Memory B cell (primary cell): ENCODE results near the gene CYP3A5.
"Not testable (repeated sequence)": the region's sequence is repeated elsewhere in the genome, so short reads cannot be mapped to it uniquely, and the experiment has no call there.

Experiments used
- ATAC-seq: fragments of 150-1000 bp; cut with Tn5 transposase; 2 replicates; pipeline ENCODE4 v1.10.0; 2021; ENCODE audit warnings: low read depth, mild to moderate bottlenecking, moderate library complexity
- DNase-seq, 2 donors: peaks; one replicate each; pipeline ENCODE4 v3.0.0; 2022; ENCODE audit warnings: low spot score in 2 of 2
- H3K27ac Mint-ChIP-seq: one replicate; pipeline ENCODE4 v1.8.0; 2022; ENCODE audit warnings: mild to moderate bottlenecking, moderate library complexity, mixed read lengths
- H3K27me3 Mint-ChIP-seq: one replicate; pipeline ENCODE4 v1.8.0; 2022; ENCODE audit warnings: mixed read lengths
- H3K36me3 Mint-ChIP-seq: one replicate; pipeline ENCODE4 v1.8.0; 2022; ENCODE audit warnings: mild to moderate bottlenecking, mixed read lengths
- H3K4me1 Mint-ChIP-seq: one replicate; pipeline ENCODE4 v1.8.0; 2022; ENCODE audit warnings: mixed read lengths
- H3K4me3 Mint-ChIP-seq: one replicate; pipeline ENCODE4 v1.8.0; 2022; ENCODE audit warnings: mild to moderate bottlenecking, moderate library complexity, mixed read lengths
- H3K9me3 Mint-ChIP-seq: one replicate; pipeline ENCODE4 v1.8.0; 2022; ENCODE audit warnings: mixed read lengths

The CYP3A5 gene

DNA sequence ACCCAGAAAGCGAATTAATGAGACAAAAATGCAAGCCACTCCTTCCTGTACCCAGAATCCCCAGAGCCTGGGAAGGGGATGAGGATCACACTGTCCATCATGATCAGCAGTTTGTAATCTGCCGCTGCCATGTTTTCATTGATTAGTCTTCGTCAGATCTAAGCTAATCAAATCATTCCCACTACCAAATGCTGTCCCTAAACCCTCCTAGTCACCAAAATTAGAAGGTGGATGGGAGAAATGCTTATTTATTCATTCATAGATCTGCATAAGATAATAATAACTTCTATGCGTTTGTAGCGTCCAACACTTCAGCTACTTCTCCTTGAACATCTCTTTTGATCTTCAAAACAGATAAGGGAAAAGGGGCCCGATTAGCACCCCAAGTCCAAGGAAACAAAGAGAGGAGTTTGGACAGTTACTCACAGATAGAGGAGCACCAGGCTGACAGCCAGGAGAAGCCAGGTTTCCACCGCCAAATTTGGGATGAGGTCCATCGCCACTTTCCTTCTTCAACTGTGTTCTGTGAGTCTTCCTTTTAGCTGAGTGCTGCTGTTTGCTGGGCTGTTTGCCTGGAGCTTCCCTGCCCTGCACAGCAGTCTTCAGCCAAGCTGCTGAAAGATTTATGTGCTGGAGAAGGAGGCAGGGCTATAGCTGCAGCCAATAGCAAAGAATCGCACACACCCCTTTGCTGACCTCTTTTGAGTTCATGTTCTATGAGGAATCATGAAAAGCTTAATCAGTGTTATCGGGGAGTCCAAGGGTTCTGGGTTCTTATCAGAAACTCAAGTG is at the start of gene CYP3A5:
Gene CYP3A5, minus strand, starts transcription at position 597 of the 792 bp plus-strand sequence. Its CDS starts 100 bp downstream, at position 497.
- ATAC-seq: no peak
- Mint-ChIP-seq H3K4me1 (peaks cover 2% of the 10 kb centered on the region), H3K27me3 (peaks cover 2% of the 10 kb centered on the region), H3K4me3 (no peak within 1 kb of the TSS), H3K36me3 (peaks cover 16% of the 10 kb centered on the region), H3K27ac (no peak within 1 kb of the TSS), H3K9me3 (peaks cover 4% of the 10 kb centered on the region)
- no peak for DNase-seq

DNA sequence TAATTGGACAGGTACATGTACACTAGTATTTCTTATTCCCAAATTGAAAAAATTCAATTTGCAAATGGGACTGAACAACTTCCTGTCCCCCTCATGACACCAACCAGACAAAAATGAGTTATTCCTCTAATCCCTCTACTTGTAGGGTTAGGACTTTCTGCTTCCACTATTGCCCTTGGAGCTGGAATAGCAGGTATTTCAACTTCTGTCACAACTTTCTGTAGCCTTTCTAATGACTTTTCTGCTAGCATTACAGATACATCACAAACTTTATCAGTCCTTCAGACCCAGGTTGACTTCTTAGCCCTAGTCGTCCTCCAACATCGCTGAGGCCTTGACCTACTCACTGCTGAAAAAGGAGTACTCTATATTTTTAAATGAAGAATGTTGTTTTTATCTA is 48.8 kb upstream of the CYP3A5 start:
- DNase-seq: no peak
- no peaks in the 10 kb centered on the region for H3K4me1 Mint-ChIP-seq
- no peak overlapping the region for H3K4me3 Mint-ChIP-seq
- H3K27me3 Mint-ChIP-seq: peaks cover 7% of the 10 kb centered on the region
- no peak overlapping the region for H3K27ac Mint-ChIP-seq
- H3K9me3 Mint-ChIP-seq: no peaks in the 10 kb centered on the region
- peaks cover 5% of the 10 kb centered on the region for H3K36me3 Mint-ChIP-seq
- no peak for ATAC-seq

DNA sequence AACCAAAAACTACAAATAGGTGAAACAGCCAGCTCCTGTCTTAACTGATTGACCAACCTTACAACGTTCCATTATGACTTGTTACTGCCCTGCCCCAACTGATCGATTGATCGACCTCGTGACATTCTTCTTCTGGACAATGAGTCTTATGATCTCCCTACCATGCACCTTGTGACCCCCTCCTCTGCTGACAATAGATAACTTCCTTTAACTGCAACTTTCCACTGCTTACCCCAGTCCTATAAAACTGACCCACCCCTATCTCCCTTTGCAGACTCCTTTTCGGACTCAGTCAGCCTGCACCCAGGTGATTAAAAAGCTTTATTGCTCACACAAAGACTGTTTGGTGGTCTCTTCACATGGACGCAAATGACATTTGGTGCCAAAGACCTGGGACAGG is 43.4 kb upstream of the CYP3A5 start:
- H3K4me3 Mint-ChIP-seq, H3K36me3 Mint-ChIP-seq, H3K4me1 Mint-ChIP-seq, ATAC-seq, H3K9me3 Mint-ChIP-seq, DNase-seq, H3K27me3 Mint-ChIP-seq, H3K27ac Mint-ChIP-seq: not testable (repeated sequence)

DNA sequence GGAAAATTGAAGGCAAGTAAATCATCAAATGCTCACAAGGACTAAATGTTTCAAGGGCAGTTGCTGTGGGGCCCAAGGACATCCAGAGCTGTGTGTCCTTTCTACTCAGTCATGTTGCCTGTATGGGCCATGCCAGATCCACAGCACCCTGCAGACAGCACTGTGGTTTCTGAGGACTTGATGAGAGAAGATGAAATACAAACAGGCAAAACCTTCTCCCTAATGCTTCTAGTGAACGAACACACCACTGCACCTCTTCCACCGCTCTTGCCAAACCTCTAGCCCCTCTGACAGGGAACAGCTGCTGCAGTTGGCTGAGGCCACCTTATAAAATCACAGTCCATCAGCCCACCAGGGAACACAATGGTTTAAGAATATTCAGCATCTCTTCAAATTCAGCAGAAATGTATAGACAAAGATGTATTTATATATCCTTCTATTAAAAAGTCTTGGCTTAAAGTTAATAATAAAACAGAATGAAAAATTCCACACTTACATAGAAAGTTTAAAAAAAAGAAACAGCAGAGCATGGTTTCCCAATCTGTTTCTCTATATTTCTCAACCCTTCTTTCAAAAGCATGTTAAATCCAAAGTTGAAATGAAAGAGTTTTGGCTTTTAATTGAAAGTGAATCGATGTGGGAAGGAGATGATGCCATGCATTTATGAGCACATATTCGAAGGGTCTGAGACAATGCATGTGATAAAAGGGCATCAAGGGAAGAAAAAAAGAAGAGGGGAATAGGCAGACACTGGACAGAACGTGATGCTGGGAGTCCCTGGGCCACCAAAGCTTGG is 41.2 kb upstream of the CYP3A5 start:
- DNase-seq (no peak), ATAC-seq (no peak)
- H3K27ac Mint-ChIP-seq: no peak overlapping the region
- peaks cover 5% of the 10 kb centered on the region for H3K36me3 Mint-ChIP-seq
- no peaks in the 10 kb centered on the region for H3K4me1 Mint-ChIP-seq
- no peak overlapping the region for H3K4me3 Mint-ChIP-seq
- H3K27me3 Mint-ChIP-seq: peaks cover 9% of the 10 kb centered on the region
- H3K9me3 Mint-ChIP-seq: peaks cover 4% of the 10 kb centered on the region

DNA sequence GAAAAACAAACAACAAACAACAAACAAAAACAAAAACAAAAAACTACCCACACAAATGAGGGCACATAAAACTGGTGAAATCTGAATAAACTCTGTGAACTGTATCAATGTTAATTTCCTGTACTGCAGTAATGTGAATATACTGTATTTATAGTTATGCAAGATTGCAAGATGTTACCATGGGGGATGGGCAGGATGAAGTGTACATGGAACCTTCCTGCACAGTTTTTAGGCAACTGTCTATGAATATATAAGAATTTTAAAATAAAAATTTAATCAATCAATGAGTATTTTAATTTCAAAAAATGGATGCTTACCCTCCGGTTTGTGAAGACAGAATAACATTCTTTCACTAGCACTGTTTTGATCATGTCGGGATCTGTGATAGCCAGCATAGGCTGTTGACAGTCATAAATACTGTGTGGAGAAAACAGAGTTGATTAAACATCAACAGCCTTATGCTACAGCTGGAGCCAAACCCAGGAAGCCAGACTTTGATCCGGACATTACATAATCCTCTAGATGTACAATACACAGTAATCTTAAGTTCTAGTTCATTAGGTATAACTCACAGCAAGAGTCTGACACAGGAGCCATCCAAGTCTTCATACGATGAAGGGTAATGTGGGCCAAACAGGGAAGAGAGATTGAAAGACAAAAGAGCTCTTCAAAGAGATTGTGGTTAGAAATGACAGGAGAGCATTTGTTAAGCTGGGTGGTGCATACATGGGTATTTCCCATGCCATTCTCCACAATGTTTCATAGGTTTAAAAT is 40.4 kb upstream of the CYP3A5 start:
- Mint-ChIP-seq H3K36me3 (peaks cover 5% of the 10 kb centered on the region), H3K4me1 (no peaks in the 10 kb centered on the region), H3K27ac (no peak overlapping the region), H3K9me3 (peaks cover 4% of the 10 kb centered on the region), H3K4me3 (no peak overlapping the region), H3K27me3 (peaks cover 9% of the 10 kb centered on the region)
- DNase-seq (no peak), ATAC-seq (no peak)

DNA sequence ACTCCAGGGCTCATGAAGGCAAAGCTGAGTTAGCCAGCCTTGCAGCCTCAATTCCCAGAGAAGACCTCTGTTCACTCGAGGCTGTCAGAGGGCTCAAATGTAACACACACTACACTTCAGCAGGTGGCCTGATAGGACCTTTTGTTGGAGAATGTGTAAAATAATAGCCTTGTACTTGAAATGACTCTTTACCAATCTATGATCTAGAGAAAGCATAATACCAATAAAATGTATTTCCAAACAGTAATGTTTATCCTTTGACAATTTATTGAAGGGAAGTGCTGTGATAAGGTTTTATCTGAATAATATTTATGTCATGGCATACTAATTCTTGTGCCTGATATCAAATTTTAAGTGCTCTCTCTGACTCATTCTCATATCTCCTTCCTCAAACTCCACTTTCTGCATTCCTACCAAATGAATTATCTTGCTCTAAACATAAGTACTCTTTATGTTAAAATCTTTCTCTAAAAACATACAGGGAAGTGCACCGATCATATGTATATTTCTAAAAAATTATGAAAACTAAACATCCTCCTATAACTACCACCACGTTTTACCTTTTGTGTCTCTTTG is 34.3 kb upstream of the CYP3A5 start:
- Mint-ChIP-seq H3K27me3 (no peaks in the 10 kb centered on the region), H3K27ac (no peak overlapping the region), H3K4me3 (no peak overlapping the region), H3K4me1 (no peaks in the 10 kb centered on the region), H3K36me3 (peaks cover 15% of the 10 kb centered on the region), H3K9me3 (peaks cover 4% of the 10 kb centered on the region)
- ATAC-seq (no peak), DNase-seq (no peak)

DNA sequence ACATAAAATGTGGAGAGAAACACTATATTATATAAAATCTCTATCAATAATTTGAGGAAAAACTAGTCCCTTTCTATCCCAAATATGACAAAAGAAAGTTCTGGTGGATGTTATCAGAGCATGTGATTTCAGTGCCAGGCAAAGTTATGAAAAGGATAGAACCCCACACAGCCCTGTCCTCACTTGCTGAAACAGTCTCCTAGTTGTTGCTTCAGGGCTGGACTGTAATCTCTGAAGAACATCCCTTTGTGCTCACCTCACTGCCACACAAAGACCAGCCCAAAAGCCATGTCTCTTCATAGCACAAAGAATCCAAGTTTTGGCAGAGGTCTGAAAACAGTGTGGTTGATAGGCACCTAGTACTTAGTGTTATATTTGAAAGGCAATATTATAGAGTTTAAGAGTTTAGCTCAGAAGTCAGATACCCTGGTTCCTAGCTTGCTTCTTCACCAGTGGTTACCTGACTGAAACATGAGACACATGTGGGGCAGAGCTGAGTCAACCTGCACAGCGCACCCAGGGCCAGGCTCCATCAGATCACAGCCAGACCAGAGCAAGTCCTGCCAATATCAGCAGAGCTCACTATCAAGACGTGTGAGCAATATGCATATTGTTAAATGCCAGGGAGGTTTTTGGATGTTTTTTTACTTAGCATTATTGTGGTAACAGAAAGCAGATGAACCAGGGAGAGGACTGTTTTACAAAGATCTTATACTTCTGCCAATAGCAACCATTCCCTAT is 30.2 kb upstream of the CYP3A5 start:
- ATAC-seq (no peak), DNase-seq (no peak)
- Mint-ChIP-seq H3K9me3 (peaks cover 2% of the 10 kb centered on the region), H3K36me3 (peaks cover 20% of the 10 kb centered on the region), H3K4me1 (no peaks in the 10 kb centered on the region), H3K27ac (no peak overlapping the region), H3K27me3 (no peaks in the 10 kb centered on the region), H3K4me3 (no peak overlapping the region)

DNA sequence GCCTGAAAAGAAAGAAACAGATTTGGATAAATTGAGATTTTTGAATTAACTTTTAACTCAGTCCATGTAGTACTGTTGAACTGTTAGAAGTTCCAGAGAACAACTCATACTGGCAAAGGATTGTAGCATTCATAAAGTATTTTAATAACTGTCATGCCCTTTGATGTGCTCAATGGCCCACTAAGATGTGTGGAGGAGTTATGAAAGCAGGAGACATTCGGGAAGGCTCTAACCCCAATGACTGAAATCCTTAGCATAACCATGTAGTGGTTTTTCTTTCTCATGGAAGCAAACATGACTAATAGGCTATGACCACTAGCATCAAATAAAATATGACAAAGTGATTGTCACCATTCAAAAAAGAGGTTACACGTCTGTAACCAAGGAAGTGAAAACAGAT is 29.5 kb upstream of the CYP3A5 start:
- H3K9me3 Mint-ChIP-seq: peaks cover 2% of the 10 kb centered on the region
- H3K27me3 Mint-ChIP-seq: no peaks in the 10 kb centered on the region
- no peak for ATAC-seq
- no peaks in the 10 kb centered on the region for H3K4me1 Mint-ChIP-seq
- no peak overlapping the region for H3K27ac Mint-ChIP-seq
- no peak overlapping the region for H3K4me3 Mint-ChIP-seq
- no peak for DNase-seq
- H3K36me3 Mint-ChIP-seq: peaks cover 15% of the 10 kb centered on the region

DNA sequence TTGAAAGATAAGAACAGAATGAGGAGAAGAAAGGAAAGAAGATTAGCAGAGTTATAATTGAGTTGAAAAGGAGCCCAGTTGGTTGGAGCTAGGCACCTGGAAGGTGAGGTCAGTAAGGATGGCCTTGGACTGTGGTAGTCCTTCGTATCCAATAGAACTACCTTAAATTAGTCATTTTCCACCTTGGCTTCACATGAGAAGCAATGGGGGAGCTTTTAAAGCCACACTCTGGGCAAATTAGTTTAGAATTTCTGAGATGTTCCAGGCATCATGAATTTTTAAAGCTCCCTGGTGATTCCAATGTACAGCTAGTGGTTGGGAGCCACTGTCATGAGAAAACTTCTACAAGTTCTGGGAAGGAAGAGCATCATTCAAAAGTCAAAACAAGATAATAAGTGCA is 27.3 kb upstream of the CYP3A5 start:
- Mint-ChIP-seq H3K4me3 (no peak overlapping the region), H3K27me3 (peaks cover 3% of the 10 kb centered on the region), H3K27ac (no peak overlapping the region), H3K36me3 (peaks cover 14% of the 10 kb centered on the region), H3K4me1 (no peaks in the 10 kb centered on the region), H3K9me3 (peaks cover 2% of the 10 kb centered on the region)
- DNase-seq (no peak), ATAC-seq (no peak)

DNA sequence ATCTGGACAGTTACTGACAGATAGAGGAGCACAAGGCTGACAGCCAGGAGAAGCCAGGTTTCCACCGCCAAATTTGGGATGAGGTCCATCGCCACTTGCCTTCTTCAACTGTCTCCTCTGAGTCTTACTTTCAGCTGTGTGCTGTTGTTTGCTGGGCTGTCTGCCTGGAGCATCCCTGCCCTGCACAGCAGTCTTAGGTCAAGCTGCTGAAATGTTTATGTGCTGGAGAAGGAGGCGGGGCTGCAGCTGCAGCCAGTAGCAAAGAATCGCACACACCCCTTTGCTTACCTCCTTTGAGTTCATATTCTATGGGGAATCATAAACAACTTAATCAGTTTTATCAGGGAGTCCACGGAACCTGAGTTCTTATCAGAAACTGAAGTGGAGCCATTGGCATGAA is 20.1 kb upstream of the CYP3A5 start:
- ATAC-seq: no peak
- DNase-seq: no peak
- H3K27me3 Mint-ChIP-seq: peaks cover 8% of the 10 kb centered on the region
- H3K4me1 Mint-ChIP-seq: no peaks in the 10 kb centered on the region
- no peaks in the 10 kb centered on the region for H3K9me3 Mint-ChIP-seq
- no peak overlapping the region for H3K4me3 Mint-ChIP-seq
- H3K27ac Mint-ChIP-seq: no peak overlapping the region
- H3K36me3 Mint-ChIP-seq: peaks cover 3% of the 10 kb centered on the region

DNA sequence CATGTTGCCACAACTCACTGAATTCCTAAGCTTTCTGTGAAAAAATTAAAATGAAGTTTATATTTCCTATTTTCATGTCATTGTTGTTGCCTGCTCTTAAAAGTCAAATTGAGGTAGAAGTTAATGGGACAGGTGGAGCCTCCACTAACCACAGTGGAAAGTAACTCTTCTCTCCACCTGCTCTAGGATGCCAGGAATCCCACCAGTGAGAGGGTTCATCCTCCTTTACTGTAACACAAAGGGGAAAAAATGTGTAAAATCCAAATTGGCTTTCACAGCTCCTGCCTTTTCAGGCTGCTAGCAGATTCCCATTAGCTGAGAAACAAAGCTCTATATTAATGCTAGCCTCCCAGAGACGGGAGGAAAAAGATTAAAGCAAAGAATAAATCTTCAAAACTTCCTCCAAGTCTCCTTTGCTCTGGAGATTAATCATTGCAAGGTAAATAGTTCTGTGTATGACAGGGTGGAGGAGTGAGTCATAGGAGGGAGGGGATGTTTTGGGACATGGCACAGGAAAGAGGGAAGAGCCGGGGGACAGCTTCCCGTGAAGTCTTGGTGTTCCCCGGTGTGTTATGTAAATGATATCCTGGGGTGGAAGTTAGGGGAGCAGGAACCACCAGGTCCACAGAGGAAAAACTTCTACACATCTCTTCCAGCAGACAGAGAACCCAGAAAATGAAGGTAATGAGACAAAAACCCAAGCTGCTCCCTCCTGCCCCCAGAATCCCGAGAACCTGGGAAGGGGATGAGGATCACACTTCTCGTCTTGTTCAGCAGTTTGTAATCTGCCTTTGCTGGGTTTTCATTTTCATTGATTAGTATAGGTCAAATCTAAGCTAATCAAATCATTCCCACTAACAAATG is 19.3 kb upstream of the CYP3A5 start:
- H3K4me1 Mint-ChIP-seq, H3K36me3 Mint-ChIP-seq, DNase-seq, ATAC-seq, H3K27ac Mint-ChIP-seq, H3K4me3 Mint-ChIP-seq, H3K27me3 Mint-ChIP-seq, H3K9me3 Mint-ChIP-seq: not testable (repeated sequence)

DNA sequence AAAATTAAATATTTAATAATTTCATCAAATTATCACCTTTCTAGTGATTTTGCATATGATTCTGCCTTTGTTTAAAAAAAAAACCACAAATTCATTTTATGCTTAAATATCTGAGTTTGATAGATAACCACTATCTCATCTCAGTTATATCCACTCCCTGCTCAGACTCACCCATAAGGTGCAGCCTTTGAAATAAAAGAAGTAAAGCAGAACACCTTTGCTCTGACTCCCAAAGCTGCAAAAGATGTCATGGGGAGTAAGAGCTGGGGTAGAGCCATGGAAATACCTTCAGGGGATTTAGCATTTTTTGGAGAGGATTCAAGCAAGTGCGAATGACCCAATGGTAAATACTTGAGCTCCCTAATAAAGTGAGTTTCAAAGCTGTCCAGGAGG is 15.1 kb upstream of the CYP3A5 start:
- ATAC-seq: no peak
- Mint-ChIP-seq H3K36me3 (peaks cover 2% of the 10 kb centered on the region), H3K9me3 (peaks cover 2% of the 10 kb centered on the region), H3K4me1 (no peaks in the 10 kb centered on the region), H3K27me3 (peaks cover 1% of the 10 kb centered on the region), H3K4me3 (no peak overlapping the region), H3K27ac (no peak overlapping the region)
- no peak for DNase-seq
